ENCODE measurements around the gene TFR2.
"Not testable (repeated sequence)": the region's sequence is repeated elsewhere in the genome, so short reads cannot be mapped to it uniquely, and the experiment has no call there.

Gene TFR2

GRCh38 chr7:100673302-100673941 lies 32.1 kb upstream of the TFR2 start, which contains the start of gene GNB2:
Gene GNB2 (plus strand): TSS chr7:100673740. CDS start chr7:100676266, 2,526 bp downstream.
- Mint-ChIP-seq H3K4me3 (peak within 1 kb of the TSS; percentile 98), H3K4me1 (ENCODE audit: low read depth) (peaks cover 5% of the 10 kb centered on the region), H3K27ac (peak within 1 kb of the TSS; percentile 93), H3K36me3 (ENCODE audit: low read depth) (peaks cover 11% of the 10 kb centered on the region), H3K9me3 (no peaks in the 10 kb centered on the region), H3K27me3 (ENCODE audit: low read depth) (peaks cover 19% of the 10 kb centered on the region)

DNA sequence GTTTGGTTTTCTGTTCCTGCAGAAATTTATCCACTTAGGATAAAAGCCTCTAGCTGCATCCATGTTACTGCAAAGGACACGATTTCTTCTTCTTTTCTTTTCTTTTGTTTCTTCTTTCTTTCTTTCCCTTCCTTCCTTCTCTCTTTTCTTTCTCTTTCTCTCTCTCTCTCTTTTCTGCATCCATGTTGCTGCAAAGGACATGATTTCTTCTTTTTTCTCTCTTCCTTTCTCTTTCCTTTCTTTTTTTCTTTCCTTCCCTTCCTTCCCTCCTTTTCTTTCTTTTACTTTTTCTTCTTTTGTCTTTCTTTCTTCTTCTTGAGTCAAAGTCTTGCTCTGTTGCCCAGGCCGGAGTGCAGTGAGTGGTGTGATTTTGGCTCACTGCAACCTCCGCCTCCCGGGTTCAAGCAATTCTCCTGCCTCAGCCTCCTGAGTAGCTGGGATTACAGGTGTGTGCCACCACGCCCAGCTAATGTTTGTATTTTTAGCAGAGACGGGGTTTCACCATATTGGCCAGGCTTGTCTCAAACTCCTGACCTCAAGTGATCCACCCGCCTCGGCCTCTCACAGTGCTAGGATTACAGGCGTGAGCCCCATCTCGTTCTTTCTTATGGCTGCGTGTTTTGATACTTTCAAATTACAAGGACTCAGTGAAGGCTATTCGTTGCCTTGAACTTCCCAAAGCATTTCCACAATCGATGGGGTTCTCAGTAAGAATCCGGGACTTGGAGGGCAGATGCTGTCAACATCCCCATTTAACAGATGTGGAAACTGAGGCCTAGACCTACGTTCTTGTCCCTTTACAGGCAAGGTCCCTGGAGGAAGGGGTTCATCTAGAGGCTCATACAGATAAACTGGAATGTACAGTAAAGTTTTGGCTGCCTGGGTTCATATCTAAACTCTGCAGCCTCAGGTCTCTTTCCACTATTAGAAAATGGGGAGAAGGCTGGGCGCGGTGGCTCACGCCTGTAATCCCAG lies 30.3 kb upstream of the TFR2 start:
- Mint-ChIP-seq H3K36me3 (ENCODE audit: low read depth) (peaks cover 8% of the 10 kb centered on the region), H3K4me1 (ENCODE audit: low read depth) (peaks cover 5% of the 10 kb centered on the region), H3K27ac (no peak overlapping the region)

GRCh38 chr7:100670074-100670473 lies 28.7 kb upstream of the TFR2 start:
- Mint-ChIP-seq H3K9me3 (no peaks in the 10 kb centered on the region), H3K27me3 (ENCODE audit: low read depth) (peaks cover 34% of the 10 kb centered on the region)

More for the DNA sequence above, 30.3 kb upstream of the TFR2 start:
- H3K4me3 Mint-ChIP-seq: no peak overlapping the region
- peaks cover 29% of the 10 kb centered on the region for H3K27me3 Mint-ChIP-seq (ENCODE audit: low read depth)
- H3K9me3 Mint-ChIP-seq: no peaks in the 10 kb centered on the region

GRCh38 chr7:100669106-100669505 lies 27.8 kb upstream of the TFR2 start:
- H3K4me3 Mint-ChIP-seq; H3K36me3 Mint-ChIP-seq (ENCODE audit: low read depth); H3K27ac Mint-ChIP-seq; H3K9me3 Mint-ChIP-seq; H3K4me1 Mint-ChIP-seq (ENCODE audit: low read depth): not testable (repeated sequence)
- peaks cover 34% of the 10 kb centered on the region for H3K27me3 Mint-ChIP-seq (ENCODE audit: low read depth)

More at GRCh38 chr7:100670074-100670473, 28.7 kb upstream of the TFR2 start:
- H3K27ac Mint-ChIP-seq: no peak overlapping the region
- H3K4me1 Mint-ChIP-seq (ENCODE audit: low read depth): peaks cover 2% of the 10 kb centered on the region
- no peak overlapping the region for H3K4me3 Mint-ChIP-seq
- peaks cover 4% of the 10 kb centered on the region for H3K36me3 Mint-ChIP-seq (ENCODE audit: low read depth)

GRCh38 chr7:100668069-100668449 lies 26.7 kb upstream of the TFR2 start:
- peaks cover 1% of the 10 kb centered on the region for H3K36me3 Mint-ChIP-seq (ENCODE audit: low read depth)
- no peak overlapping the region for H3K4me3 Mint-ChIP-seq
- H3K9me3 Mint-ChIP-seq: no peaks in the 10 kb centered on the region
- no peak overlapping the region for H3K27ac Mint-ChIP-seq
- H3K27me3 Mint-ChIP-seq (ENCODE audit: low read depth): peaks cover 34% of the 10 kb centered on the region
- peaks cover 2% of the 10 kb centered on the region for H3K4me1 Mint-ChIP-seq (ENCODE audit: low read depth)

- Mint-ChIP-seq H3K4me3 (no peak overlapping the region), H3K36me3 (ENCODE audit: low read depth) (peaks cover 1% of the 10 kb centered on the region), H3K4me1 (ENCODE audit: low read depth) (peaks cover 2% of the 10 kb centered on the region), H3K27ac (no peak overlapping the region), H3K27me3 (ENCODE audit: low read depth) (peaks cover 34% of the 10 kb centered on the region), H3K9me3 (no peaks in the 10 kb centered on the region)
Measured at GRCh38 chr7:100667331-100668068, 26.1 kb upstream of the TFR2 start.

DNA sequence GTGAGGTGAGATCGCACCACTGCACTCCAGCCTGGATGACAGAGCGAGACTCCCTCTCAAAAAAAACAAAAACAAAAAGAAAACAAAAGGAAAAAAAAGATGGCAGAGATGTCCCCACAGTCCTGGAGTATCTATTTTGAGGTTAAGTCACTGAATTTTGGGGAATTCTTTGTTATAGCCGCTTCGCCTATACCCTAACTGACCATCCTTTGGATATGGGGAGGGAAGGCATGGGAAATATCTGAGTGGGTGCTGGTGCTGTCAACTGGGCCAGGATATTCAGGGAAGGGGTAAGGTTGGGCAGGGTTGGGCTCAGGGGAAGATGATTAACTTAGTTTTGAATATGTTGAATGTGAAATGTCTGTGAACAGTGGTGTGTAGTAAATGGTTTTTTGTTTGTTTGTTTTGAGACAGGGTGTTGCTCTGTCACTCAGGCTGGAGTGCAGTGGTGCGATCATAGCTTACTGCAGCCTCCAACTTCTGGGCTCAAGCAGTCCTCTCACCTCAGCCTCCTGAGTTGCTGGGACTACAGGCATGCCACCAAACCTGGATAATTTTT lies 23.9 kb upstream of the TFR2 start:
- peaks cover 25% of the 10 kb centered on the region for H3K27me3 Mint-ChIP-seq (ENCODE audit: low read depth)
- H3K4me3 Mint-ChIP-seq: no peak overlapping the region
- no peaks in the 10 kb centered on the region for H3K9me3 Mint-ChIP-seq
- peaks cover 1% of the 10 kb centered on the region for H3K36me3 Mint-ChIP-seq (ENCODE audit: low read depth)
- no peak overlapping the region for H3K27ac Mint-ChIP-seq
- peaks cover 2% of the 10 kb centered on the region for H3K4me1 Mint-ChIP-seq (ENCODE audit: low read depth)

GRCh38 chr7:100662194-100662776 lies 20.9 kb upstream of the TFR2 start:
- not testable (repeated sequence) for H3K4me1 Mint-ChIP-seq (ENCODE audit: low read depth); H3K27ac Mint-ChIP-seq; H3K36me3 Mint-ChIP-seq (ENCODE audit: low read depth); H3K9me3 Mint-ChIP-seq; H3K4me3 Mint-ChIP-seq
- H3K27me3 Mint-ChIP-seq (ENCODE audit: low read depth): peaks cover 25% of the 10 kb centered on the region

DNA sequence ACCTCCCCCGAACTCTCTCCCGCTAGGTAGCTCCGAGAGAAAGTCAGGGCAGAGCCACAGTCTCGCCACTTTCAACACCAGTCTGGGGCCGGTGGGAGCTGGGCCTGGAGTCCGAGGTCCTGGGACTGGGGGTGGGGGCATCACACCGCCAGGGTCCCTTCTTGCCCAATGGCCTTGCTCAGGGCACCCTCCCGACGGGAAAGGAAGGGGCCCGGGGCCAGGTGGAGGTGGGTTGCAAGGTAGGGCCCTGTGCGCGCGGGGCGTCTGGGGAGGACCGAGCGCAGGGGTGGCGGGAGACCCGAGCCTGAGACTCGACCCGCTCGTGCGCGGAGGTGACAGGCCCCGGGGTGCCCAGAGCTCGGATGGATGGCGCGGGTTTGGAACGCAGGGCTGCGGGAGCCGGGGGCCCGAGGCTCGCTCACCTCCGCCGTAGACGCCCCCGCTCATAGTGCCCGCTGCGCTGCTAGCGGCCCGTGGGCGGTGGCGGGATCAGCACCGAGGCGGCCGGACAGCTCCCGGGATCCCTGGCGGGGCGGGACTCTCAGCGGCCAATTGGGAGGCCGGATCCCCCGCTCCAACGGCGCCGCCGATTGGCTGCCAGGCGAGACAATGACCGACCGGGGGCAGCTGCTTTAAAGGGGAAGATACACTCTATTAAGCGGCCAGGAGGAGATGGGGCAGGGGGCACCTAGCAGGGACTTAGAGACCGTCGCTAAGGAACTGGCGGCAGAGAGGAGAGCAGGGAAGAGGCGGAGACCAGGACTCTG lies 14.7 kb upstream of the TFR2 start, which contains the start of gene ACTL6B:
TSS of gene ACTL6B (minus strand) at position 541 of the 767 bp plus-strand sequence. CDS start at position 447, 94 bp downstream.
- peaks cover 3% of the 10 kb centered on the region for H3K4me1 Mint-ChIP-seq (ENCODE audit: low read depth)
- H3K9me3 Mint-ChIP-seq: no peaks in the 10 kb centered on the region
- H3K27me3 Mint-ChIP-seq (ENCODE audit: low read depth): peaks cover 54% of the 10 kb centered on the region
- no peaks in the 10 kb centered on the region for H3K36me3 Mint-ChIP-seq (ENCODE audit: low read depth)
- no peak within 1 kb of the TSS for H3K4me3 Mint-ChIP-seq
- H3K27ac Mint-ChIP-seq: no peak within 1 kb of the TSS

DNA sequence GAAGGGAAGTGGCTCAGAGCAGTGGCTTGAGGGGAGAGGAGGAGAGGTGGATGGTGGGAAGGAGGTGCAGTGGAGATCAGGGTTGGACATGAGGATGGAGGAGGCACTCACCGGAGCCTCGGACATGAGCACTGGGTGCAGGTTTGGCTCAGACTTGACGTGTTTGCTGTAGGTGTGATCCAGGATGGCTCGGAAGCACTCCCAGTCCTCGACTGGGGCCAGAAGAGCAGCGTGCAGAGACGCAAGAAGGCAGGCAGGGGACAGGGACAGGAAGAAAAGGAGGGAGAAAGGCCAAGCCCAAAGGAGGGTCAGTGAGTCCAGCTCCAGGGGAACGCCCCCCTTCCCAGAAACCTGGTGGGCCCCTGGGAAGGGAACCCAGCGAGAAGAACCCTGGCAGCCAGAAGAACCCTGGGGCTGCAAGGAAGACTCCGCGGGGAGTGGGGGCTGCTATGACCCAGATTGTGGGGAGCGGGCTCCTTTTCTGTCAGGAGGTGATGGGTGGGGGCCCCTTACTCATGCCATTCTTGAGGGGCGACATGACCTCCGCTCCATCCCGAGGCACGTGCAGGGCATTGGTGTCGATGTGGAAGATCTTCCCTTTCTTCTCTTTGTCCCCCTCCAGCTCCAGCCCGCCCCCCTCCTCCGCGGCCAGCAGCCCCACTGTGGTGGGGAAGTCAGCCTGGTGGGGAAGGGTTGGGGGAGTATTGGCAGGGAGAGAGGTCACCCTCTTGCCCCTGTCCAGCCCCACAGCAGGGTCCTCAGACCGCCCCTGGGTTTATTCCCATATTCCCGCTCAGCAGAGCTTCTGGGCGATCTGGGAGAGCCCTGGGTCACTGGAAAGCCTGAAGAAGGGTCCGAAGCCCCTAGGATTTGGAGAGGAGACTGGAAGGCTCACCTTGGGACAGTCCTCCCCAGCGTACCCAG lies 13.8 kb upstream of the TFR2 start:
- H3K4me1 Mint-ChIP-seq (ENCODE audit: low read depth): peaks cover 3% of the 10 kb centered on the region
- H3K4me3 Mint-ChIP-seq: no peak overlapping the region
- H3K27me3 Mint-ChIP-seq (ENCODE audit: low read depth): peaks cover 59% of the 10 kb centered on the region
- H3K9me3 Mint-ChIP-seq: no peaks in the 10 kb centered on the region
- no peak overlapping the region for H3K27ac Mint-ChIP-seq
- H3K36me3 Mint-ChIP-seq (ENCODE audit: low read depth): no peaks in the 10 kb centered on the region

- Mint-ChIP-seq H3K4me3 (no peak overlapping the region), H3K27ac (no peak overlapping the region), H3K36me3 (ENCODE audit: low read depth) (no peaks in the 10 kb centered on the region), H3K4me1 (ENCODE audit: low read depth) (no peaks in the 10 kb centered on the region), H3K27me3 (ENCODE audit: low read depth) (peaks cover 36% of the 10 kb centered on the region), H3K9me3 (no peaks in the 10 kb centered on the region)
Measured at GRCh38 chr7:100649826-100650565, 8.6 kb upstream of the TFR2 start.

GRCh38 chr7:100642534-100642907 lies 1.2 kb upstream of the TFR2 start:
- Mint-ChIP-seq H3K27ac (no peak overlapping the region), H3K4me3 (no peak overlapping the region), H3K36me3 (ENCODE audit: low read depth) (no peaks in the 10 kb centered on the region), H3K9me3 (no peaks in the 10 kb centered on the region), H3K27me3 (ENCODE audit: low read depth) (peaks cover 11% of the 10 kb centered on the region), H3K4me1 (ENCODE audit: low read depth) (no peaks in the 10 kb centered on the region)

Data from T-helper 1 cell treated with Interleukin-12 subunit alpha and Interleukin-12 subunit beta and Interleukin-4 antibody, amounts not matched to agents 30 μg/mL and 1 μg/mL, for 36 hours (primary cell).